HG03066 (cell line): ENCODE measurements around the gene DNAAF5.

Source experiments
- ATAC-seq: cut with Tn5 transposase; IDR thresholded peaks from one replicate; pipeline ENCODE4 v1.9.1; 2021; ENCODE audit warnings: low read depth; ENCODE audit not compliant: unreplicated experiment

The DNAAF5 gene

DNA sequence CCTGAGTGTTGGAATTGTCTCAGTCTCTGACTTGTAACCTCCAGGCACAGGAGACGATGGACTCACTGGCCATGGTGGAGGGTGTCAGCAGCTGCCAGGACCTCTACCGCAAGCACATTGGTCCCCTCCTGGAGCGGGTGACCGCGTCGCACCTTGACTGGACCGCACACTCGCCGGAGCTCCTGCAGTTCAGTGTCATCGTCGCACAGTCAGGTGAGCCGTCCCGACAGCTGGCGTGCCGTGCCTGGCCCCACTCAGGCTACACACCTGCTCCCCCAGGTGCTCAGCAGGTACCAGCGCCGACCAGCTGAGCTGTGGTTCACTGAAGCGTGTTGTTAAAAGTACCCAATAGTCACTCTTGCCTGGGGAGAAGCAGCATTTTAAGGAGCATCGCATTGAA is 37.3 kb downstream of the DNAAF5 start:
- no peak for ATAC-seq

GRCh38 chr7:765383-765782 is 38.9 kb downstream of the DNAAF5 start:
- ATAC-seq = no peak

DNA sequence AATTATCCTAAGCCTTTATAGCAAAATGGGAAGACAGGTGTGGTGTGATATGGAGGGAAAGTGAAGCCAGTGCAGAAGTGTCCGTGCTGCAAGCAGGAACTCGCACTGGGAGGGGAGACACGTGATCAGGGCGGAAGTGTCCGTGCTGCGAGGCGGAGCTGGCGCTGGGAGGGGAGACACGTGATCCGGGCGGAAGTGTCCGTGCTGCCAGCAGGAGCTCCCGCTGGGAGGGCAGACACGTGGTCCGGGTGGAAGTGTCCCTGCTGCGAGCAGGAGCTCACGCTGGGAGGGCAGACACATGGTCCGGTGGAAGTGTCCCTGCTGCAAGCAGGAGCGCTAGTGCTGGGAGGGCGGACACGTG is 41.1 kb downstream of the DNAAF5 start:
- ATAC-seq = no peak

- ATAC-seq = no peak
Measured at GRCh38 chr7:767941-768731, 41.6 kb downstream of the DNAAF5 start.

- no peak for ATAC-seq
Measured at GRCh38 chr7:768881-769504, 42.5 kb downstream of the DNAAF5 start.

GRCh38 chr7:770336-770735 is 43.8 kb downstream of the DNAAF5 start:
- no peak for ATAC-seq

DNA sequence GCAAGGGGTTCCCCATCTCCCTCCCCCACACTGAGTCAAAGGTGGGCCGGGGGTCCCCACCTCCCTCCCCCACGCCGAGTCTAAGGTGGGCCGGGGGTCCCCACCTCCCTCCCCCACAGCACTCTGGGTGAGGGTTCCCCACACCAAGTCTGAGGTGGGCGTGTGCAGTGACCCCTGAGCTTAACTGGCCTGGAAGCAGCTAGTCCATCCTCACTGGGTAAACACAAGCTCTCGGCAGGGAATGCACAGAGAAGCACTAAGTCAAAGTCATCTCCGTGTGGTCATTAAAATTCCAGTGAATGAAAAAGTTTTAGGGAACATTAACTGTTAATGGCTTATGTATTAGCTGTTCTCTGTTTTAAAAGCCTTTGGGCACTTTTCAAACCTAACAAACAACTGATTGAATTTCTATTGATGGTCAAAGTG is 44.3 kb downstream of the DNAAF5 start:
- no peak for ATAC-seq

DNA sequence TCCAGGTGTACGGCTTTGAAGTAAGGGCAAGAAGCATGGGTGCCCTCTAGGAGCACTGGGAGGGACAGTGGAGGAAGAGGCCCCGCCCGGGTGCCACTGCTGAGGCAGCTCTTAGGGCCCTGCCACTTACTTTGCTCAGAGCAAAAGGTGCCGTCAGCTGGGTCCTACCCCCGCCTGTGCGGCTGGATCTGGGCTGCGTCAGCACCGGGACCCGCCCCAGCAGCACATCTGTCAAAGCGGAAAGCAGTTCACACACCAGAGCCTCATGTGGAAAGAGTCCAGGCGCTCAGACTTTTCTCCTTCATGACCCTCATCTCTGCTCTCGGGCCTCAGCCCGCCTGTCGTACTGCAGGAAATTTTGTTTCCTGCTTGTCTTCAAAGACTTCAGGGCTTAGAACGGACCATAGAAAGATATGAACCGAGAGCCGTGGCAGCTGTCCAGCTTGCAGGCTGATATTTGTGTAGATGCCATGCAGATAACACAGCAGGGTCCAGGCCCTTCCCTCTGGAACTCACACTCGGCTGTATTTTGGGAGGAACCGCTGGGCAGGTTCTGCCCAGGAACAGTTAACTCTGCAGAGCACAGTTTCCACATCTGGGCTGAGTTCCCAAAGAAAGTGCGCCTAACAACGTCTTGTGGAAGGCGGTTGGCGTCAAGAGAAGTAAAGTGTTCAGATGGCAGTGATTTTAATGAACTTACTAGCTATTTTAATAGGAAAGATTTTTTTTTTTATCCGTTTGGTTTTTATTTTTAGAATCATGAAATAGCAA is 44.9 kb downstream of the DNAAF5 start:
- no peak for ATAC-seq

GRCh38 chr7:772005-772294 is 45.5 kb downstream of the DNAAF5 start:
- ATAC-seq = no peak

DNA sequence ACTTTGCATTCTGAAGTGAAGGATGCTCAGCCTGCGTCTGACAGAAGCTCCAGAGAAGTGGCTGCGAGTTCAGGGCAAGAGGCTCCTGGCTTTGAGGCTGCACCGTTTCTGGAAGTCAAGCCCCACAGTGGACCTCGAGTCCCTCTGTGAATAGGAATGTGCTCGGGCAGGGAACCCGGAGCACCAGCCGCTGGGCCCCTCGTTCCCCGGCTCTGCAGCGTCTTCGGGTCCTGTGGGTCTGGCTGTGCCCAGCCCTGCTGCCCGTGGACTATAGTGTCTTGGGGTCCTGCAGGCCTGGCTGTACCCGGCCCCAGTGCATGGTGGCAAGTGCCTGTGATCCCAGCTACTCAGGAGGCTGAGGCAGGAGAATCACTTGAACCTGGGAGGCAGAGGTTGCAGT is 45.9 kb downstream of the DNAAF5 start:
- ATAC-seq = no peak

GRCh38 chr7:772861-773621 is 46.5 kb downstream of the DNAAF5 start:
- ATAC-seq = no peak

DNA sequence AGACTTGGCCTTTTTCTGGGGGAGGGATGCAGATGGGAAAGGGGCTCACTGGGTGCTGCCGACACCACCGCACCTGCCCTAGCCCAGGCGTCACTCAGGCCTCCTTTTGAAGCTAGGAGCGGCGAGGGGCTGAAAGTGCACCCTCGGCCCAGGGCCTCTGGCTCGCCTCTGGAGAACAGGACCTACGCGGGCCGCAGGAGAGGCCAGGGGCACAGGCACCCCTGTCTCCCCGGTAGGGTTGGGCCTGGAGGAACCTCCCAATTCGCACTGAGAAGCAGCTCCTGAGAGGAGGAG is 47.1 kb downstream of the DNAAF5 start:
- no peak for ATAC-seq

DNA sequence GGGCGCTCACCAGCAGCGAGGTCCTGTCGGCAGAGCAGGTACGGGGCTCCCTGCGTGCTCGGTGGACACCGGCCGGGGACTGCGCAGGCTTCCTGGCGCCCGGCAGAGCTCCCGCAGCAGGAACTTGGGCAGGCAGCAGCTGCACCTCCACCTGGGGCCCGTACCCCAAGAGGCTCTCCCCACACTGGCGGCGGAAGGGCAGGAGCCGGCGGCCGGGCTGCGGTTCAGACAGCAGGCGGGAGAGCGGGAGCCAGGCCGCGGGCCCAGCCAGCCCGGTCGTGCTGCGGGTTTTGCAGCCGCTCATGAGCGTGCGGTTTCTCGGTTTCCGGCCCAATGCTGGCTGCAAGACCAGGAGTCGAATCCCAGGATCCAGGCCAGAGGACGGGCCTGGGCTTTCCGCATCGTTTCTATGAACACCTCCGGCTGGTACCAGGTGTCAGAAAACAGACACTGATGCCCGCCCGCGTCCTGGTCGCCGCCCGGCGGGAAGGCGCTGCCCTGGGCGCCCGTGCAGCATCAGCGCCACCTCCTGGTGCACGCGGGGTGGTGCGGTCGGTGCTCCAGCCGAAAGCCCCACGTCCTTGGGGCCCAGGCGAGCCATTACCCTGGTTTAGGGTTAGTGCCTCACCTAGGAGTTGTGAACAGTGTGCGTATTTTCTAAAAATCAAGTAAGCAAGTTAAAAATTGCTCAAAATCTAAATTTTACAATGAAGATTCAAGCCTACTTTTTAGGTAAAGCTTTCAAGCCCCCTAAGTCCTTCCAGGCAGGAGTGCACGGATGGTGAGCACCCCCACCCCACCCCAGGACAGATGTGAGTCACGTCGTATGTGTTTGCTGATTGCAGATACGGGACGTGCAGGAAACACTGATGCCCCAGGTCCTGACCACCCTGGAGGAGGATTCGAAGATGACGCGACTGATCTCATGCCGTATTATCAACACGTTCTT is 47.9 kb downstream of the DNAAF5 start:
- ATAC-seq = no peak

DNA sequence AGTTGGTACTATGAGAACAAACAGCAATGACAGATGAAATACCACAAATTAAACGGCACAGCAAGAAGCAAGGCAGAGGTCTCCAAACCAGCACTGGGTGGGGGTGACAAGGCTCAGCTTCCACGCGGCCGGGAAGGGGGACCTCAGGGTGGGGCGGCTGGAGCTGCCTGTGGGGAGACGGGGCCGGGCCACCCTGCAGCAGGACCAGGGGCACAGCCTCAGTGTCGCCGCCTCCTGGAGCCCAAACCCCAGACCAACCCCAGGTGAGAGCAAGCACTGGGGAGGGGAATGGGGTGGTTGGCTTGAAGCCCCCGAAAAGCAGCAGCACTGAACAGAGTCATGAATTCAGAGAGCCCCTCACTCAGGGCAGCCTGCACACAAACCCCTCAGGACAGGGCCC is 49.9 kb downstream of the DNAAF5 start:
- no peak for ATAC-seq

DNA sequence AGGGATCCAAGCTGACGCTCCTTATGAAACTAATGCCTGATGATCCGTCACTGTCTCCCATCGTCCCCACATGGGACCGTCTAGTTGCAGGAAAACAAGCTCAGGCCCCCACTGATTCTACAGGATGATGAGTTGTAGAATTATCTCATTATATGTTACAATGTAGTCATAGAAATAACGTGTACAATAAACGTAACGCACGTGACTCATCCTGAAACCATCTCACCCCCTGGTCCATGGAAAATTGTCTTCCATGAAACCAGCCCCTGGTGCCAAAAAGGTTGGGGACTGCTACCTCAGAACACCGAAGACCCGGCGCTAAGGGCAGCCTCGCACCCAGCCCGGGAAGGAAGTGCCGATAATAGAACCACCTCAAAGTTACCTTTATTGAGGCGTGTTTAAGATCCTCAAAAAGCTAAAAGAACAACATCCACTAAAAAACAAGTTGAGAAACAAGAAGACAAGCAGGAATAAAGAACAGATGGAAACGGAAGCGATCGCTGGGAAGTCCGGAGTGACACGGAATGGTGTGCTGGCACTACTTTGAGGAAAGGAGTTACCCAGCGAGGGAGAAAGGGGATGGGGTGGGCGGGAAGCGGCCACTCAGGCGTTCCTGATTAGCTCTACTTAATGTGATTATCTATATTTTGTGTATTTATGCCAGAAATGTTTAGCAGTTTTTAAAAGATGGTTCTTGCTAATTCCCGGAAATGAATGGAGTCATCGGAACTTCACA is 50.7 kb downstream of the DNAAF5 start:
- ATAC-seq = no peak

GRCh38 chr7:777728-778078 is 51.2 kb downstream of the DNAAF5 start:
- ATAC-seq = no peak

DNA sequence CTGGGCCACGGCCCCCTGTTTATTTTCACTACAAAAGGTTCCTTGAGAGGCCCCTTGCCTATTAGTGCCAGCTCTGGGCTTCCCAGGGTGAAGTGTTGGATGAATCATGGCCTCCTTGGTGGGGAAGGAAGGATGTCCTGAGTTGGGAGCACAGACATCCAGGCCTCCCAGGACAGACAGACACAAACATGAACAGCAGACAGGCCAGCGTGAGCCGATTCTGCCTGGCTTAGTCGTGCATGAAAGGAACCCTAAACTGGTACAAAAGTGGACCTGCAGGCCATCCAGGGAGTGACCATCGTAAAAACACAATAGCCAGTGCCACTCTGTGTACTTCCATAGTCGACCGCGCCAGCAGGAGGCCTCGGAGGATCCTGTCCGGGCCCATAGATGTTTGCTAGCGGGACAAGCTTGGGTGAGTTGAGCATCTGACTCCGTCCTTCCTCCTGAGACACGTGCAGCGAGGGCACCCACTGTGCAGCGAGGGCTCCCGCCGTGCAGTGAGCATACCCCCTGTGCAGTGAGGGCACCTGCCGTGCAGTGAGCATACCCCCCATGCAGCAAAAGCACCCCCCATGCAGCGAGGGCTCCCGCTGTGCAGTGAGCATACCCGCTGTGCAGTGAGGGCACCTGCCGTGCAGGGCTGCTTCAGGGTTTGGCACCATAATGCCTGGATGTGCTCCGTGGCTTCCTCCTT is 51.9 kb downstream of the DNAAF5 start:
- no peak for ATAC-seq

- ATAC-seq = no peak
Measured at GRCh38 chr7:778968-779451, 52.5 kb downstream of the DNAAF5 start.

DNA sequence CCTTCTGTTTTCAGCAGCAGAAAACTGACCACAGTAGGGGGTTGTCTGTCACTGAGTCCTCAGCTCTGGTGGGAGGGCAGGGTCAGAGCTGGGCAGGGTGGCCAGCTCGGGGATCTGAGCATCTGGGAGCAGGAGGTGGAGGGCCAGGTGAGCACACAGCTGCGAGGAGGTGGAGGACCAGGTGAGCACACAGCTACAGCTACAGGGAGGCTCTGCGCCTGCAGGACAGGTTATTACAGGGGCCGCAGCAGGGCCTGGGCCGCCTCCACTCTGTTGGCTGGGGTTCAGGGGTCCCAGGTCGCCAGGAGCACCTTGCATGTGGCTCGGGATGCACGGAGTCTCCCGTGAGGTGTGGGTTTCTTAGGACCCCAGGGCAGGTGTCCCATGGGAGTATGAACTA is 53.0 kb downstream of the DNAAF5 start:
- ATAC-seq = no peak
